KMS-11 (cell line): Measurements from ENCODE around the gene GLI1.

ENCODE experiments used
- H2AFZ ChIP-seq: fragments of 200-600 bp; sonication (generic); 2 replicates; pipeline ENCODE4 v1.6.1; 2016; ENCODE audit warnings: antibody characterized with exemption, mixed run types, low read depth
- H3K27ac ChIP-seq: fragments of 200-600 bp; sonication (generic); 2 replicates; pipeline ENCODE4 v1.6.1; 2016; ENCODE audit warnings: mild to moderate bottlenecking, mixed run types
- H3K27me3 ChIP-seq: fragments of 200-600 bp; sonication (generic); 2 replicates; pipeline ENCODE4 v1.6.1; 2017; ENCODE audit warnings: mild to moderate bottlenecking, low read depth, mixed run types, moderate library complexity; ENCODE audit not compliant: insufficient read depth
- H3K36me3 ChIP-seq: fragments of 200-600 bp; sonication (generic); 2 replicates; pipeline ENCODE4 v1.6.1; 2017; ENCODE audit warnings: mild to moderate bottlenecking, mixed run types; ENCODE audit not compliant: insufficient read depth
- H3K4me1 ChIP-seq: fragments of 200-600 bp; sonication (generic); 2 replicates; pipeline ENCODE4 v1.6.1; 2016; ENCODE audit warnings: mild to moderate bottlenecking, low read depth, mixed run types; ENCODE audit not compliant: poor library complexity, severe bottlenecking
- H3K4me2 ChIP-seq: fragments of 200-600 bp; sonication (generic); 2 replicates; pipeline ENCODE4 v1.7.0; 2016; ENCODE audit warnings: mild to moderate bottlenecking, mixed run types
- H3K4me3 ChIP-seq: fragments of 200-600 bp; sonication (generic); IDR thresholded peaks from 2 replicates; pipeline ENCODE4 v1.6.1; 2017; ENCODE audit warnings: low read depth, low read length, mixed read lengths; ENCODE audit not compliant: insufficient read depth
- H3K79me2 ChIP-seq: fragments of 200-600 bp; sonication (generic); 2 replicates; pipeline ENCODE4 v1.6.1; 2016; ENCODE audit warnings: low read depth, mixed run types; ENCODE audit not compliant: insufficient read depth
- H3K9ac ChIP-seq: fragments of 200-600 bp; sonication (generic); 2 replicates; pipeline ENCODE4 v1.6.1; 2016; ENCODE audit warnings: mild to moderate bottlenecking, mixed run types
- H4K20me1 ChIP-seq: fragments of 200-600 bp; sonication (generic); 2 replicates; pipeline ENCODE4 v1.6.1; 2016; ENCODE audit warnings: mild to moderate bottlenecking, mixed run types; ENCODE audit not compliant: insufficient read depth
- CTCF ChIP-seq: fragments of 200-600 bp; sonication (generic); conservative IDR thresholded peaks from 2 replicates; pipeline ENCODE4 v1.6.1; 2017; ENCODE audit warnings: low read depth, mild to moderate bottlenecking, antibody characterized with exemption, low read length, moderate library complexity, mixed read lengths

GLI1 gene

GRCh38 chr12:57460841-57461275, 1.3 kb downstream of the GLI1 start:
- Histone ChIP-seq H3K27ac (no peak overlapping the region), H3K27me3 (peaks cover 47% of the 10 kb centered on the region), H3K79me2 (no peaks in the 10 kb centered on the region), H3K4me3 (no peak overlapping the region), H3K4me2 (peak overlapping the region; percentile 88), H3K4me1 (peaks cover 46% of the 10 kb centered on the region), H3K36me3 (no peaks in the 10 kb centered on the region), H2AFZ (peak overlapping the region; percentile 53; the same call in 1 of the 2 replicates), H3K9ac (no peak overlapping the region), H4K20me1 (no peaks in the 10 kb centered on the region)
- no peak for TF ChIP-seq CTCF

GRCh38 chr12:57461276-57461916, 1.8 kb downstream of the GLI1 start:
- H3K27me3 ChIP-seq, result peaks cover 52% of the 10 kb centered on the region
- H3K4me1 ChIP-seq, result peaks cover 44% of the 10 kb centered on the region
- H3K9ac ChIP-seq, result peak overlapping the region; percentile 3; the same call in 1 of the 2 replicates
- H3K79me2 ChIP-seq, result no peaks in the 10 kb centered on the region
- peak overlapping the region; percentile 53 for H2AFZ ChIP-seq
- no peaks in the 10 kb centered on the region for H3K36me3 ChIP-seq
- no peak overlapping the region for H3K4me3 ChIP-seq
- TF ChIP-seq CTCF, result no peak; the same call in 1 of the 2 replicates
- no peaks in the 10 kb centered on the region for H4K20me1 ChIP-seq
- H3K4me2 ChIP-seq, result peak overlapping the region; percentile 88
- H3K27ac ChIP-seq, result no peak overlapping the region

GRCh38 chr12:57461917-57462250, 2.3 kb downstream of the GLI1 start:
- Histone ChIP-seq H3K36me3 (no peaks in the 10 kb centered on the region), H2AFZ (peak overlapping the region; percentile 53), H3K27me3 (peaks cover 57% of the 10 kb centered on the region), H3K9ac (peak overlapping the region; percentile 3; the same call in 1 of the 2 replicates), H3K27ac (no peak overlapping the region), H4K20me1 (no peaks in the 10 kb centered on the region), H3K4me1 (peaks cover 39% of the 10 kb centered on the region), H3K4me2 (peak overlapping the region; percentile 88), H3K4me3 (no peak overlapping the region), H3K79me2 (no peaks in the 10 kb centered on the region)
- no peak for TF ChIP-seq CTCF

- Histone ChIP-seq H3K9ac (no peak overlapping the region; the same call in 1 of the 2 replicates), H3K4me2 (peak overlapping the region; percentile 88), H3K4me3 (no peak overlapping the region), H3K79me2 (no peaks in the 10 kb centered on the region), H3K27me3 (peaks cover 62% of the 10 kb centered on the region), H3K36me3 (no peaks in the 10 kb centered on the region), H3K27ac (no peak overlapping the region; the same call in 1 of the 2 replicates), H3K4me1 (peaks cover 34% of the 10 kb centered on the region), H2AFZ (peak overlapping the region; percentile 53), H4K20me1 (no peaks in the 10 kb centered on the region)
- peak; percentile 100 for TF ChIP-seq CTCF
Measured at GRCh38 chr12:57462251-57462911, 2.8 kb downstream of the GLI1 start.
